ENCODE results near the gene ZNF319. TPM values are rescaled to one million over a fixed set of nuclear protein-coding genes. Genes with fewer than 3 reads are reported as not detected.
"Not testable (repeated sequence)": the region's sequence is repeated elsewhere in the genome, so short reads cannot be mapped to it uniquely, and the experiment has no call there.

ZNF319 gene
- total RNA-seq, 2 experiments from 2014 or later = 9.5 to 10.1 TPM

DNA sequence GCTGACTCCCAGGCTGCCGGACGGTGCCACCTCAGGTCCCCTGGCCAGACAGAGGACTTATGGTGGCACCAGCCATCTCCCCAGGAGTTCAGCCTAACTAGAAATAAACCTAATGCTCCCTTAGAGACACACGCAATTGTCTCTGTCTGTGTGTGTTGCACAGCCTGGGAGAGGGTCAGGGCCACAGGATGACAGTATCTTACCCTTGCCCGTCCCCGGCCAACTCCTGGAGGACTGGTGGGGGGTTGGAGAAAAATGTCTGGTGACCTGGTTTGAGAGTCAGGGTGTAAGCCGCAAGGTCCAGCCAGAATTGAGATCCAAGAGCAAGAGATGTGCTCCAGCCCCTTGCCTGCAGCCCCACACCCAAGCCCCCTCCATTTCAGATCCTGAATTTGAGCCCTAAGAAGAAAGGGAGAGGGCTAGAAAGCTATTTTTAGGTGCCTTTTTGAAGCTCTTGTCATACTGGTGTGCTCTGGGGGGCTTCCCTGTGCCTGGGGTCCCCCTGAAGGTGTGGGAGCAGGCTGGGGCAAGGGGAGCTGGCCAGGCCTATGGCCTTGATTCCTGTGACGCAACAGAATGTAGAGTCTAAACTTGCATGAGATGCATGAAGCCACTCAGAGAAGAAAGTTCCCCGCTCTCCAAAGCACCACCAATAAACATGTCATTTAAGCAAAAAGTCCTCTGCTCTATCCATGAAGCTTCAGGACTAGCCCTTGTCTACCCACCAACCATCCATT lies 12.9 kb downstream of the ZNF319 start:
- CTCF ChIA-PET = no interaction called here
- POLR2A ChIA-PET = no interaction called here

DNA sequence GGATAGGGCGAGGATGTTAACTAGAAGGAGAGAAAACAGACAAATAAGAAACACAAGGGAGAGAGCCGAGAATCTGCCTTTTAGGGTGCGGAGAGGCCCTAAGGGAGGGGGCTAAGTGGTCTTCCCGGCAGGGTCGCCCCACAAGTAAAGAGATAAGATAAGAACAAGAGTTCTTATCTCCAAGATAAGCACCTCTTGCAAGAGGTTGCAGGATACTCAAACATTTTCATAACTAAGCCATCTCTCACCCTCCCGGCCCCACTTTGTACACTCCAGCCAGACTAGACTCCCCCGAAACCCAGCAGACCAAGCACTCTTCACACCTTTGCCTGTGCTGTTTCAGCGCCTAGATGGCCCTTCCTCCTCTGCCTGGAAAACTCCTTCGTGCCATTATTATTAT lies 14.3 kb downstream of the ZNF319 start:
- CTCF ChIA-PET = no interaction called here
- POLR2A ChIA-PET = no interaction called here

DNA sequence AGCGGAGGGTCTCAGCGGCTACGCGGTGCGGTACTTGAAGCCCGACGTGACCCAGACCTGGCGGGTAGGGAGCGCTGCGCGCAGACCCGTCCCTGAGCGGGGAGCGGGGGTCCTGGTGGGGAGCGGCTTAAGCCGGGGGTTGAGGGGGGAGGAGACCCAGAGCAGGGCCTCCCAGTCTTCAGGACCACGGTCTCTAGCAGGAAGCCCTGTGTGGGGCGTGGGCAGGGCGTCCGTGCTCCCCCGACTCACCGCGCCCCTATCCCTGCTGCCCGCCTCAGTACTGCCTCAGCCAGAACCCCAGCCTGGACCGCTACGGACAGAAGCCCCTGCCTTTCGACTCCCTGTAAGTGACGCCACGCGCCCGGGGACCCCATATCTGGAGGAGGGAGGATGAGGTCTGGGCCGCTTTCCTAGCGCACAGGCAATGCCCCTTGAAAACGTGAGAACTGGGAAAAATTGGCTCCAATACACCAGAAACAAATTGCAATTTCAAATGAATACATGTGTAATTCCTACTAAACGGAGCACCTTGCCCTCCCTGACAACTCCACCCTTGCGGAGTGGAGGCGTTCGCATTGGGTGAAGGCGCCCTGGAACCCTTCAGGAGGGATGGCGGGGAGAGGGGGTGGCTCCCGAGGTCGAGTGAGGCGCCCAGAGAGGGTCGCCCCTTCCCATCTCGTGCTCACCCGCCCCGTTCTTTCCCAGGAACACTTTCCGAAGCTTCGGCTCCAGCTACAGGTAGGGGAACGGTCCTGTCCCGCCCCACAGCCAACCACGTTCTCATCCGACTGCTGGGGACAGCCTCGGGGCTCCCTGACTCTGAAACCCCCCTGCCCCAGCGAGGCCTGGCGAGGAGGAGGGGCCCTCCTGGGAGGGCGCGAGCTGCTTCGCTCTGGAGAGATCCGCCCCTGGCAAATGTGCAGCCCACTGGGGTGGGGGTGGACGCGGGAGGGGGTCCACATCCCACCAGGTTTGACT lies 15.0 kb downstream of the ZNF319 start:
- ChIA-PET POLR2A (interaction anchor here (1.0 to 1.2 kb wide), 2 partner anchors 13 to 15 kb away, joined by 3 to 4 read pairs; partner anchors contain the start of genes USB1 and ZNF319), CTCF (interaction anchor here (0.9 to 1.2 kb wide), 5 partner anchors 13 to 408 kb away, joined by 3 to 4 read pairs (median 3); partner anchors contain the start of gene USB1)

DNA sequence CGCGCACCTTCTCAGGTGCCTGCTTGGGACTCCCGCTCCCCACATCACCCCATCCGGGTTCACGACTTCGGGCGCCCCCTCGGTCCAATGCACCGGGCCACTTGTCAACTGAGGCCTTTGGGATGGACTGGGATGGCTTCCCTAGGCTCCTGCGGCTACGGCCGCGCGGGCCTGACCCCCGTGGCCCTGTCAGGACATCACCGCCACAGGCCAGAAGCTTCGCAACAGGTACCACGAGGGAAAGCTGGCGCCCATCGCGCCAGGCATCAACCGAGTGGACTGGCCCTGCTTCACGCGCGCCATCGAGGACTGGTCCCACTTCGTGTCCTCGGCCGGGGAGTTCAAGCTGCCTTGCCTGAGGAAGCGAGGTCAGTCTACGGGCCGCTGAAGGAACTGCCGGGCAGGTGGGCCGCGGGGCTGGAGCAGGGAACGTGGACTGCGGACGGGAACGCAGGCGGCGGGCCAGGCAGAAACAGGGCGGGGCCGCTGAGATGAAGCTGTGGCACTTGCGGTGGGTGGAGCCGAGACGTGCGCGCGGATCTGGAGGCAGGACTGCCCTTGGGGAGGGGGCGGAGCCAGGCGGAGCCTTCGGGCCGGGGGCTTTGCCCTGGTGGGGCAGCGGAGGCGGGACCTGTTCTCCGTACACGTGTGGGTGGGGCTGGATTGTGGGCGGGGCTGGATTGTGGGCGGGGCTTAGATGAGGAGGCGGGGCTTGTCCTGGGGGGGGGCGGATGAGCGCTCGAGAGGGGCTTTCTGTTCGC lies 15.8 kb downstream of the ZNF319 start:
- POLR2A ChIA-PET = interaction anchor here (1.0 to 1.2 kb wide), 2 partner anchors 13 to 16 kb away, joined by 3 to 4 read pairs; partner anchors contain the start of genes USB1 and ZNF319
- CTCF ChIA-PET = interaction anchor here (0.9 to 1.2 kb wide), 5 partner anchors 13 to 407 kb away, joined by 3 to 4 read pairs (median 3); partner anchors contain the start of gene USB1

DNA sequence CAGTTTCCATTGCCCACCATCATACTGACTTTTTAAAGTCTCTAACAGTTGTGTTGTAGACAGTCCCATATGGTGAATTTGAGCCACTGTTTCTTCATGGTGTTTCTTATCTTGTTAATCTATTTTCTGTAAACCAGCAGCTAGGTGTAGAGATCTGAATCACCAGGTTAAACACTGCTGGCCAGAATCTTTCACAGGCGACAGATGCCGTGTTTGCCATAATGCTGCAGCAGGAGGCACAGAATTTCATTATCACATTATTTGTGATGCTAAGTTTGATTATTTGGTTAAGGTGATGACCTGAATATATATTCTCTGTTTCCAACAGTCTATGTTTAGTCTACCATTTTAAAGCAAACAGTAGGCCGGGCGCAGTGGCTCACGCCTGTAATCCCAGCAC lies 18.1 kb downstream of the ZNF319 start:
- ChIA-PET CTCF (no interaction called here), POLR2A (no interaction called here)

DNA sequence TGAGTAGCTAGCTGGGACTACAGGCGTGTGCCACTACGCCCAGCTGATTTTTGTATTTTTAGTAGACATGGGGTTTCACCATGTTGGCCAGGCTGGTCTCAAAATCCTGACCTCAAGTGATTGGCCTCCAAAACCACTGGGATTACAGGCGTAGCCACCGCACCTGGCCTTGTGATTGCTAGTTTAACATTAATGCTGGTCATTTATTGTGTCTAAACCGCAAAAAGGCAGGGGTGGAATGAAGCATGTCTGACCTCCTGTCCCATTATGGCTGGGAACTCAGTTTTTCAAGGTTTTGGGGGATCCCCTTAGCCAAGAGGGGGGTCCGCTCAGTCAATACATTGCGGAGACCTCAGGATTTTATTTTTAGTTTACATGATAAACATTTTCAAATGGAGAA lies 18.8 kb downstream of the ZNF319 start:
- ChIA-PET CTCF (no interaction called here), POLR2A (no interaction called here)

DNA sequence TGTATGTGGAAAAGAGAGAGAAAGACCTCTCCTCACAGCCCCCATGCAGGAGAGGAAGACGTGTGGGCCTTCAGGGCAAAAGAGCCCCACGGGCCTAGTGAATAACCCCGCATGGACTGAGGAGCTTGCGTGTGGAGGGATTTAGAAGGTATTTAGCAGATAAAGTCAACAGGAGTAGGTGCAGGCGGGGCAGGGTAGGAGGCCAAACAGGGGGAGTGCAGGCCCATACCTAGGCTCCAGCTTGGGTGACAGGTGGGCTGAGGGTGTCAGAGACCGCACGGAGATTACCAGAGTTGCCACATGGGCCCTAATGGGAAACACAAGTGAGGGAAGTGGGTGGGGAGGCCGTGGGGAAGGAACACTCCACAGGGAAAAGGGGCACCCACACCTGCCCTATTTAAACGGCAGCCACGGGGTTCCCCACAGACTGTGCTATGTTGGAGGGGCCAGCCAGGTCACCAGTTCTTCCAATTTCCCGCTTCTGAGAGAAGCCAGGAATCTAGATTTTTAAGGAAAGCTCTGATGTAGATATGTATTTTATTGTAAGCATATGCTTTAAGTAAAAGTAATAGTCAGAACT lies 21.4 kb downstream of the ZNF319 start:
- POLR2A ChIA-PET = no interaction called here
- CTCF ChIA-PET = no interaction called here

DNA sequence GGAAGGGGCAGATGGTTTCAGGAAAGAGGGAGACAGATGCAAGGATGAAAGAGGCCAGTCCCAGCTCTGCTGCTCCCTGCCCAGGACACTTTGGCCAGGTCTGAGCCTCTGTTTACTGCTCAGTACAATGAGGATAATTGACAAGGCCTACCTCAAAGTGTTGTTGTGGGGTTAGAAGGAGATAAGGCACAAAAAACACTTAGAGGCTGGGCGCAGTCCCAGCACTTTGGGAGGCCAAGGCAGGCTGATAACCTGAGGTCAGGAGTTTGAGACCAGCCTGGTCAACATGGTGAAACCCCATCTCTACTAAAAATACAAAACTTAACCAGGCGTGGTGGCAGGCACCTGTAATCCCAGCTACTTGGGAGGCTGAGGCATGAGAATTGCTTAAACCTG lies 22.4 kb downstream of the ZNF319 start:
- CTCF ChIA-PET = interaction anchor here (0.5 kb wide), 1 partner anchor 174 kb away, joined by 3 read pairs; no protein-coding TSS in a partner anchor
- POLR2A ChIA-PET = not testable (repeated sequence)

GRCh38 chr16:57977418-57978069 lies 22.9 kb downstream of the ZNF319 start:
- ChIA-PET POLR2A (no interaction called here), CTCF (interaction anchor here (0.5 to 1.2 kb wide), 3 partner anchors 78 to 1980 kb away, joined by 3 read pairs; no protein-coding TSS in a partner anchor)

- ChIA-PET POLR2A (no interaction called here), CTCF (interaction anchor here (1.2 kb wide), 1 partner anchor 77 kb away, joined by 3 read pairs; no protein-coding TSS in a partner anchor)
Observed at GRCh38 chr16:57976331-57976796, 24.1 kb downstream of the ZNF319 start.

DNA sequence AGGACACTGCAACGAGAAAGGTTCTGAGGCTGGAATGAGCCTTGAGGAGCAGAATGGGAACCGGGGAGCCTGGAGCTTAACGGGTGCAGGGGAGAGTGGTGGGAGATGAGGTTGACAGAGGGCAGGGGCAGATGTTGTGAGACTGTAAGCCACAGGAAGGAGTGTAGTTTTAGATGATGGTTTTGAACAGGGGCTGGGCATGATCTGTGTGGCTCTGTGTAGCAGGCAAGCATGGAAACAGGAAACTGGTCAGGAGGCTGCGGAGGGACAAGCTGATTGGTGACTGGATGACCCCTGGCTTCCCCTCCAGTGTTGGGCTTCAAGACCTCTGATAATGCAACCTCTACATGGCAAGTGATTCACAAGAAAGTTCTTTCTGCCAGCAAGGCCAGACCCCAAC lies 28.2 kb downstream of the ZNF319 start:
- POLR2A ChIA-PET = no interaction called here
- CTCF ChIA-PET = interaction anchor here (1.1 to 1.4 kb wide), 2 partner anchors 13 to 24 kb away, joined by 3 to 4 read pairs; no protein-coding TSS in a partner anchor

GRCh38 chr16:57971848-57972247 lies 28.6 kb downstream of the ZNF319 start:
- ChIA-PET CTCF (interaction anchor here (1.1 to 1.4 kb wide), 2 partner anchors 13 to 24 kb away, joined by 3 to 4 read pairs; no protein-coding TSS in a partner anchor), POLR2A (no interaction called here)

DNA sequence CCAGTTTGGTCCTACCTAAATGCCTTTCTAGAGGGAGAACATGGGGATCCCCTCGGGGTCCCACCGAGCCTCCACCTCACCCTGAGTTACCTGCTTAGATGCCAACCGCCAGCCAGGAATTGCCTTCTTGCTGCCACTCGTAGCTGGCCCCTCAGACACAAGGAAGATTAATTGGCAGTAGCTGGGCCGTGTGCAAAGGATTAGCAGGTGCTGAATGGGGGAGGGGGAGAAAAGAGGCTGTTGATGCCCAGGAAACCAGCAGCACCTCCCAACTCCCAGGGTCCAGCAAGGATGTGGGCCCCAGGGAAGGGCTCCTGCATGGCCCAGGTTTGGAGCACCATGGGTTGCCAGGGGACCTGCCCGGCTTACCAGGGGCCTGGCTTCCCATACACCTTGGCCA lies 29.5 kb downstream of the ZNF319 start, which contains the start of gene CNGB1:
Gene CNGB1 (minus strand): TSS at position 159 of the 400 bp plus-strand sequence. CDS start 3,842 bp downstream, outside the sequence.
- POLR2A ChIA-PET = no interaction called here
- CTCF ChIA-PET = no interaction called here

DNA sequence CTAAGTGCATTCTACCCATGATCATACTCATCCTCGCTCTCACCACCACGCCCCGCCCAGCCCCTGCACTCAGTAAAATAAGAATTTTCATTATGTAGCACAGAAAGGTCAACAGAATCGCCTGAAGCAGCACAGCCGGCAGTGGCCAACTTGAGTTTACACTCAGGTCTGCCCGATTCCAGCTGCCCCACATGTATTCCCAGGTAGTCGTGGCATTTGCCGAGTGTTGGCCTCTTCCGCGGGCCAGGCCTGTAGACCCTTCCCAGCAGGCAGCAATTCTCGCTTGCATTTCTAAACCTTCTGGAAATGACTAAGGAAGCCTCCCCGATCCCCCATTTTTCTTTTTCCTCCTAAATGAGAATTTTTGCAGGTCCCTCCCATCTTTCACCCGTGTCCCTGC lies 30.2 kb downstream of the ZNF319 start:
- ChIA-PET POLR2A (no interaction called here), CTCF (no interaction called here)

GRCh38 chr16:57969451-57970123 lies 30.9 kb downstream of the ZNF319 start:
- CTCF ChIA-PET = no interaction called here

DNA sequence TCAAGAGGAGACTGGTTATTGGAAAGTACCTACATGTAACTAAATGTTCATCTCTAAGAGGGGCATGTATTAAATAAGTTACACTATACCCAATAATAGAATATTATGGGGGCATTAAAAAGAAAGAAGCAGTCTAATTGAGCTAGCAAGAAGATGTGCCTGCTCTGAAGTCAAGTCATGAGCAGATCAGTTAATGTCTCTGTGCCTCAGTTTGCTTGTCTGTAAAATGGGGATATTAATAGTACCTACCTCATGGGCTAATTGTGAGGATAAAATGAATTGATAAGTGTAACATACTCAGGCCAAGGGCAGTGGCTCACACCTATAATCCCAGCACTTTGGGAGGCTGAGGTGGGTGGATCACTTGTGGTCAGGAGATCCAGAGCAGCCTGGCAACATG lies 32.6 kb downstream of the ZNF319 start:
- POLR2A ChIA-PET = no interaction called here
- CTCF ChIA-PET = no interaction called here

More at GRCh38 chr16:57969451-57970123, 30.9 kb downstream of the ZNF319 start:
- POLR2A ChIA-PET = no interaction called here

DNA sequence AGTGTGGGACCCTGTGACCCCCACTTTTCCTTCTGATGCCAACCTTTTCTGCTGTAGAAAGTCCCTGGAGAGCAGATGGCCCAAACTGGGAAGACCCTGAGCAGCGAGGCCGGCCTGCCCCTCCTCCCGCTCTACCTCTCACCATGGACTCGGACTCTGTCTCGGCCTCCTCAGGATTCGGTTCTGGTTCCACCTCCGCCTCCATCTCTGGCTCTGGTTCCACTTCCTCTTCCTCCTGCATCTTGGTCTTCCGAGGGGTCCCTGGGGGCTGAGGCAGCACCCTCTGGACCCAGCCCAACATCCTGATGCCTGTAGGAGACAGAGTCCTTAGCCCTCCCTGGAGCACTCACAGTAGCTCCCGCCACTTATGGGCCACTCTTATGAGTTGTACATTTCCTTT lies 33.5 kb downstream of the ZNF319 start:
- POLR2A ChIA-PET = no interaction called here
- CTCF ChIA-PET = no interaction called here

GRCh38 chr16:57966204-57966771 lies 34.2 kb downstream of the ZNF319 start:
- POLR2A ChIA-PET = no interaction called here
- CTCF ChIA-PET = no interaction called here

All from activated CD8-positive, alpha-beta memory T cell treated with anti-CD3 and anti-CD28 coated beads for 36 hours (primary cell).